Heart left ventricle (tissue), 16 donors: Measurements from ENCODE around the gene CD81. TPM values are rescaled to one million over a fixed set of nuclear protein-coding genes. Genes with fewer than 3 reads are reported as not detected.
"Not testable (repeated sequence)": the region's sequence is repeated elsewhere in the genome, so short reads cannot be mapped to it uniquely, and the experiment has no call there.

Experiments used
- ATAC-seq, 4 donors: fragments of 200-7000 bp; cut with Tn5 transposase; one replicate each; pipeline ENCODE4 v1.9.1; 2020 to 2022; ENCODE audit warnings: moderate library complexity in 4 of 4, mild to moderate bottlenecking in 3 of 4, moderate number of reproducible peaks in 1 of 4
- DNase-seq, 5 donors: peaks; one replicate each; pipeline ENCODE4 v3.0.0-alpha.2; 2020
- H3K27ac ChIP-seq, 12 donors: fragments of 200-600 bp; sonication (generic) in 4 of 12; one replicate each; pipeline versions ENCODE4 v1.5.0 to v1.8.0; 2016 to 2022; ENCODE audit warnings: mild to moderate bottlenecking in 2 of 12
- H3K27me3 ChIP-seq, 9 donors: fragments of 200-600 bp; sonication (generic) in 2 of 9; one replicate each; pipeline versions ENCODE4 v1.5.1 to v1.8.0; 2016 to 2022; ENCODE audit warnings: mild to moderate bottlenecking in 3 of 9
- H3K36me3 ChIP-seq, 9 donors: fragments of 200-600 bp; sonication (generic) in 2 of 9; one replicate each; pipeline versions ENCODE4 v1.5.0 to v1.8.0; 2018 to 2022; ENCODE audit warnings: mild to moderate bottlenecking in 2 of 9
- H3K4me1 ChIP-seq, 12 donors: fragments of 200-600 bp; sonication (generic) in 4 of 12; one replicate each; pipeline versions ENCODE4 v1.5.0 to v1.8.0; 2016 to 2022; ENCODE audit warnings: mild to moderate bottlenecking in 3 of 12
- H3K4me3 ChIP-seq, 12 donors: fragments of 200-600 bp; sonication (generic) in 4 of 12; one replicate each; pipeline versions ENCODE4 v1.5.0 to v1.8.0; 2017 to 2022; ENCODE audit warnings: mild to moderate bottlenecking in 9 of 12, moderate library complexity in 4 of 12
- H3K9me3 ChIP-seq, 12 donors: fragments of 200-600 bp; sonication (generic) in 4 of 12; one replicate each; pipeline versions ENCODE4 v1.5.0 to v1.8.0; 2016 to 2022; ENCODE audit warnings: mild to moderate bottlenecking in 1 of 12
- POLR2A ChIP-seq, 2 donors: fragments of 450-650 bp; IDR thresholded peaks; one replicate each; pipeline ENCODE4 v1.6.1; 2017; ENCODE audit warnings: antibody characterized with exemption in 2 of 2, mild to moderate bottlenecking in 2 of 2, moderate library complexity in 2 of 2
- WGBS, 4 donors: extraction: QIAGEN DNeasy Blood & Tissue Kit in 2 of 4; methylation state at CpG; one replicate each; pipeline versions ENCODE4 v1.1.5 to v1.1.7; 2013 to 2018; 5-methylcytosine and 5-hydroxymethylcytosine counted together
- intact Hi-C, 10 donors: fragments of 100-400 bp; cut with DNase I; formaldehyde crosslinking; loops; one replicate each; pipeline versions ENCODE4 v1.11.1 to v1.14.2; 2022
- polyA plus RNA-seq, 2 donors: library from polyadenylated mRNA; stranded (reverse); fragments of 200-250 nt; gene quantifications; one replicate each; pipeline ENCODE4 v1.2.3, GENCODE V29; 2013
- total RNA-seq, 9 donors: library from RNA; depleted of rRNA in 2 of 9; stranded (reverse); fragments of >200 nt in 2 of 9; fragmentation: NEBNext Ultra II Directional in 3 of 9; extraction: Animal tissue kit (Norgen Biotek cat#: 25700) in 3 of 9; gene quantifications; one replicate each; pipeline versions ENCODE4 v1.1.0 to v1.2.4, GENCODE V29; 2016 to 2023
- TF ChIP-seq, protein P1 (sequence below), 12 donors: fragments of 200-600 bp; sonication (generic) in 4 of 12; IDR thresholded peaks; one replicate each; pipeline versions ENCODE4 v1.5.0 to v1.8.0; 2018 to 2022; ENCODE audit warnings: antibody characterized with exemption in 12 of 12, mild to moderate bottlenecking in 5 of 12
- donor health status: ischemic (EF 13 %, LVEDD 7.1; RV severe dilation, severe dysfunction).
- donor health status: healthy with polysubstance abuse.
- donor health status: DM: no; HTN: yes; CAD: no.
- donor health status: DM: no; HTN: no; CAD: no.
- donor health status: ischemic (EF 25% LVEDD 6.9; RV normal size, moderate dysfunction).
- donor health status: ischemic (EF 25% LVEDD 5.7; RV mildly dilated, moderate dysfunction).
- donor health status: healthy.
- donor health status: DM: yes; HTN: yes; CAD: no.
- donor health status: ischemic (EF 35%, LVEDD 5.7; RV mildly dilated, moderate dysfunction).
- donor health status: nonischemic (EF 11% LVEDD 7.7; RV severe dilation, severe dysfunction).
- donor health status: DM: yes; HTN: yes; CAD: no.
- donor health status: PGD.
- donor health status: ischemic (EF 29% LVEDD 5.4; RV normal size, mild dysfunction).
- donor health status: nonischemic (EF 23%, LVEDD 6.1; RV moderate dilation, normal function).

Gene CD81
- total and polyA plus RNA-seq, 11 donors = 277 to 994 (median 518) TPM

DNA sequence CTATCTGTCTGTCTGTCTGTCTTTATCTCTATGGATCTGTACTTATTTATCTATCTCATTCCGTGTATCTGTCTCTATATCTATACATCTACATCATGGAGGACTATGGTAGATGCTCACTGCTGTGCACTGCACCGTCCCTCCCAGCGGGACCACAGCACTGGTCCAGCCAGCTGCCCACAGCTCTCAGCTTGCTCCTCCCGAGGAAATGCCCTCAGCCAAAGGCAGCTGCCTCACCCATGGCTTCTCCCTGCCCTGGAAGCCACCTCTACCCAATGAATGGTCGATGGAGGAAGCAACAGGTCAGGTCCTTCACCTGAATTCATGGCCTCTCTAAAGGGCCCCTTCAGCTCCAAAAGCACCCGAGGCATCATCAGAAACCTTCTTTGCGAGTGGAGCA, 14.7 kb upstream of the CD81 start:
- intact Hi-C loops = no loop called here
- WGBS, 4 donors = 86 to 95% (median 92%) methylated on average over 7 of the region's 7 CpGs
- no peaks in the 10 kb centered on the region for H3K27me3 ChIP-seq

DNA sequence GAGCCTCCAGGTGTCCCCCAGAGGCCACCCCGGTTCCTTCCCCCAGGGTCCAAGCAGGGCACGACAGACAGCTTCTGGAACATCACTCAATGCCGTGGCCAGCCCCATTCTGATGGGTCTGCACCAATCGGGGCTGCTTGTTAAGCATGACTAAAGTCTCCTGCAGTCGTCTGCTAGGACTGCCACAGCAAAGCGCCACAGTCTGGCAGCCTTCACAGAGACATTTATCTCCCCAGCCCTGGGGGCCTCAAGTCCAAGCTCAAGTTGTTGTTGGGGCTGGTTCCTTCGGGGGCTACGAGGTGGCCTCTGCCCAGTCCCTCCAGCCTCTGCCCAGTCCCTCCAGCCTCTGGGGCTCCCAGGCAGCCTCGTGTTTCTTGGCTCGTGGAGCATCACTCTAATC, 14.0 kb upstream of the CD81 start:
- H3K4me1 ChIP-seq = peaks cover 0 to 22% (median 10%) of the 10 kb centered on the region in 12 donors
- H3K9me3 ChIP-seq = no peaks in the 10 kb centered on the region
- intact Hi-C loops = no loop called here
- no peaks in the 10 kb centered on the region for H3K36me3 ChIP-seq
- DNase-seq (no peak), ATAC-seq (no peak)
- no peak overlapping the region for H3K27ac ChIP-seq
- 83 to 87% (median 83%) methylated on average over 10 of the region's 10 CpGs for WGBS, 4 donors
- H3K4me3 ChIP-seq = no peak overlapping the region
- TF ChIP-seq POLR2A (IDR thresholded peaks at IDR 0.05) = no peak
- TF ChIP-seq, protein P1, sequence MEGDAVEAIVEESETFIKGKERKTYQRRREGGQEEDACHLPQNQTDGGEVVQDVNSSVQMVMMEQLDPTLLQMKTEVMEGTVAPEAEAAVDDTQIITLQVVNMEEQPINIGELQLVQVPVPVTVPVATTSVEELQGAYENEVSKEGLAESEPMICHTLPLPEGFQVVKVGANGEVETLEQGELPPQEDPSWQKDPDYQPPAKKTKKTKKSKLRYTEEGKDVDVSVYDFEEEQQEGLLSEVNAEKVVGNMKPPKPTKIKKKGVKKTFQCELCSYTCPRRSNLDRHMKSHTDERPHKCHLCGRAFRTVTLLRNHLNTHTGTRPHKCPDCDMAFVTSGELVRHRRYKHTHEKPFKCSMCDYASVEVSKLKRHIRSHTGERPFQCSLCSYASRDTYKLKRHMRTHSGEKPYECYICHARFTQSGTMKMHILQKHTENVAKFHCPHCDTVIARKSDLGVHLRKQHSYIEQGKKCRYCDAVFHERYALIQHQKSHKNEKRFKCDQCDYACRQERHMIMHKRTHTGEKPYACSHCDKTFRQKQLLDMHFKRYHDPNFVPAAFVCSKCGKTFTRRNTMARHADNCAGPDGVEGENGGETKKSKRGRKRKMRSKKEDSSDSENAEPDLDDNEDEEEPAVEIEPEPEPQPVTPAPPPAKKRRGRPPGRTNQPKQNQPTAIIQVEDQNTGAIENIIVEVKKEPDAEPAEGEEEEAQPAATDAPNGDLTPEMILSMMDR (IDR thresholded peaks at IDR 0.05) = no peak
- no peaks in the 10 kb centered on the region for H3K27me3 ChIP-seq

More for the DNA sequence above, 14.7 kb upstream of the CD81 start:
- DNase-seq (no peak), ATAC-seq (no peak)
- Histone ChIP-seq H3K4me1 (peaks cover 0 to 16% (median 7%) of the 10 kb centered on the region in 12 donors), H3K36me3 (no peaks in the 10 kb centered on the region), H3K27ac (no peak overlapping the region), H3K4me3 (no peak overlapping the region), H3K9me3 (no peaks in the 10 kb centered on the region)
- TF ChIP-seq POLR2A (IDR thresholded peaks at IDR 0.05) = no peak
- TF ChIP-seq, protein P1 (IDR thresholded peaks at IDR 0.05) = no peak

DNA sequence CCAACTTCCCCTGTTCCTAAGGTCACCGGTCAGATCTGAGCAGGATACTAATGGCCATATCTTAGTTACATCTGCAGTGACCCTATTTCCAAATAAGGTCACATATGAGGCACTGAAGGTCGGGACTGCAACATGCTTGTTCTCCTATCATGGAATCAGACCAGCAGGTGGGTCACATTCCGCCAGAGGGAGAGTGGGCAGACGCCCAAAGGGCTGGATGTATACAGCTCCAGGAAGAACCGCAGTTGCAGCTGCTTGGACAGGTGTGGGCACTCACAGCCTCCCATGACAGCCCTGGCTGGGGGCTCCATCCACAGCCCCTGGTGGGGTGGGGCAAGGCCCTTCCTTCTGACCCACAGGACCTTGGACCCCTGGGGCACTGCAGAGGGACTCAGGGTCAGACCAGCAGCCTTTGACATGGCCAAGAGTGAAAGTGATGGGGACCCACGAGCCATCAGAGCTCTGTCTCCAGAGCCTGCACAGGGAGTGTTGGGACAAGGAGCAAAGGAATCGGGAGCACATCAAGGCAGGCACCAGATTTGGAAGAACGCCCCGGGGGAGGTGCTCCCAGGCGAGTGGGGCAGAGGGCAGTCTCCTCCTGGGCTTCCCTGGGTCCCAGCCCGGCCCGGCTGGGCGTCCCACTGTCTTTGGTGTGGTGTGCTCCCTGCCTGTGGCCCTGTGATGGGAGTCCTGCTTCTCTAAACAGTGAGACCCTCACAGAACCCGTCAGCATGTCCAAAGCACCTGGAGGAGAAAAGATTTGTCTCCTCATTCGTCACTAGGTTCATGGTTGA, 13.3 kb upstream of the CD81 start:
- Histone ChIP-seq H3K4me3 (no peak overlapping the region), H3K9me3 (no peaks in the 10 kb centered on the region)
- 86 to 88% (median 87%) methylated on average over 14 to 15 of the region's 15 CpGs for WGBS, 4 donors

DNA sequence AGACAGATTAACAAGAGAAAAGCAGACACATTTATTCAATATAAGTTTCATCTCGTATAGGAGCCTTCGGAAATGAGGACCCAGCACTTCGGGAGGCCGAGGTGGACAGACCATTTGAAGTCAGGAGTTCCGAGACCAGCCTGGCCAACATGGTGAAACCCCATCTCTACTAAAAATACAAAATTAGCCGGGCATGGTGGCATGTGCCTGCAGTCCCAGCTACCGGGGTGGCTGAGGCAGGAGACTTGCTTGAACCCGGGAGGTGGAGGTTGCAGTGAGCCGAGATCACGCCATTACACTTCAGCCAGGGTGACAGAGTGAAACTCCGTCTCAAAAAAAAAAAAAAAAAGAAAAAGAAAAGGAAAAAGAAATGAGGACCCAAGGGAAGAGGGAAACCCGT, 12.7 kb upstream of the CD81 start:
- ATAC-seq, H3K4me3 ChIP-seq, H3K36me3 ChIP-seq, H3K27ac ChIP-seq, intact Hi-C loops, H3K9me3 ChIP-seq, H3K27me3 ChIP-seq, DNase-seq: not testable (repeated sequence)
- 89 to 97% (median 94%) methylated on average over 12 of the region's 12 CpGs for WGBS, 4 donors
- H3K4me1 ChIP-seq = peaks cover 0 to 27% (median 10%) of the 10 kb centered on the region in 12 donors

More for the DNA sequence above, 13.3 kb upstream of the CD81 start:
- Histone ChIP-seq H3K27ac (no peak overlapping the region), H3K36me3 (no peaks in the 10 kb centered on the region), H3K4me1 (peaks cover 0 to 27% (median 10%) of the 10 kb centered on the region in 12 donors), H3K27me3 (no peaks in the 10 kb centered on the region)
- no peak for DNase-seq
- intact Hi-C loops = no loop called here
- TF ChIP-seq, protein P1 (IDR thresholded peaks at IDR 0.05) = no peak
- no peak for TF ChIP-seq POLR2A (IDR thresholded peaks at IDR 0.05)
- no peak for ATAC-seq
